Tibial artery (tissue), 4 donors: Measurements from ENCODE around the gene PPIH.
"Not testable (repeated sequence)": the region's sequence is repeated elsewhere in the genome, so short reads cannot be mapped to it uniquely, and the experiment has no call there.

Source experiments
- DNase-seq, 2 donors: peaks; one replicate each; pipeline ENCODE4 v3.0.0-alpha.2; 2019
- H3K27ac ChIP-seq, 2 donors: fragments of 200-600 bp; sonication (generic) in 1 of 2; 1 replicate in 1 of 2; 2 replicates in 1 of 2; pipeline ENCODE4 v1.5.1; 2018 to 2019; ENCODE audit warnings: mild to moderate bottlenecking in 1 of 2
- H3K27me3 ChIP-seq, 2 donors: fragments of 200-600 bp; sonication (generic) in 1 of 2; one replicate each; pipeline versions ENCODE4 v1.5.1 to v1.6.0; 2016 to 2019
- H3K36me3 ChIP-seq, 3 donors: fragments of 200-600 bp; sonication (generic) in 2 of 3; one replicate each; pipeline ENCODE4 v1.5.1; 2016 to 2019; ENCODE audit warnings: mild to moderate bottlenecking in 2 of 3
- H3K4me1 ChIP-seq, 4 donors: fragments of 200-600 bp; sonication (generic) in 2 of 4; 1 replicate in 3 of 4; 2 replicates in 1 of 4; pipeline ENCODE4 v1.5.1; 2016 to 2019
- H3K4me3 ChIP-seq, 2 donors: fragments of 200-600 bp; sonication (generic) in 1 of 2; 1 replicate in 1 of 2; 2 replicates in 1 of 2; pipeline ENCODE4 v1.5.1; 2018 to 2019; ENCODE audit warnings: mild to moderate bottlenecking in 2 of 2
- H3K9me3 ChIP-seq, 3 donors: fragments of 200-600 bp; sonication (generic) in 1 of 3; one replicate each; pipeline ENCODE4 v1.5.1; 2016 to 2019
- CTCF ChIP-seq, 2 experiments: fragments of 200-600 bp in 1 of 2; fragments of 450-650 bp in 1 of 2; IDR thresholded peaks; one replicate each; pipeline ENCODE4 v1.5.1; 2017 to 2019; ENCODE audit warnings: antibody characterized with exemption in 2 of 2, mild to moderate bottlenecking in 1 of 2, moderate library complexity in 1 of 2
- intact Hi-C: fragments of 100-400 bp; cut with DNase I; formaldehyde crosslinking; loops from one replicate; pipeline ENCODE4 v1.15.0; 2023; ENCODE audit warnings: low total_unique reads

PPIH gene

GRCh38 chr1:42657981-42658876, at the start of gene PPIH:
Gene PPIH, plus strand, starts transcription at chr1:42658423. Its CDS starts 24 bp downstream, at chr1:42658447.
- H3K36me3 ChIP-seq: peaks cover 0 to 26% (median 7%) of the 10 kb centered on the region in 3 donors
- intact Hi-C loops: no loop called here
- peak; percentile 38 to 53 for TF ChIP-seq CTCF (IDR thresholded peaks at IDR 0.05)
- no peaks in the 10 kb centered on the region for H3K27me3 ChIP-seq
- peak; percentile 92 to 96 for DNase-seq
- H3K4me3 ChIP-seq: peak within 1 kb of the TSS; percentile 75 to 84
- H3K9me3 ChIP-seq: no peaks in the 10 kb centered on the region
- peaks cover 0 to 21% (median 14%) of the 10 kb centered on the region in 4 donors for H3K4me1 ChIP-seq
- H3K27ac ChIP-seq: peak within 1 kb of the TSS; percentile 85 to 91

GRCh38 chr1:42613803-42614131, 44.5 kb upstream of the PPIH start:
- TF ChIP-seq CTCF (IDR thresholded peaks at IDR 0.05): no peak
- DNase-seq: no peak
- Histone ChIP-seq H3K27me3 (no peaks in the 10 kb centered on the region), H3K4me1 (no peaks in the 10 kb centered on the region), H3K27ac (no peak overlapping the region), H3K9me3 (no peaks in the 10 kb centered on the region), H3K36me3 (peaks cover 0 to 8% (median 0%) of the 10 kb centered on the region in 3 donors), H3K4me3 (no peak overlapping the region)
- intact Hi-C loops: no loop called here

GRCh38 chr1:42618866-42619265, 39.4 kb upstream of the PPIH start:
- no peak overlapping the region for H3K4me3 ChIP-seq
- intact Hi-C loops: no loop called here
- no peak overlapping the region for H3K27ac ChIP-seq
- no peak for DNase-seq
- H3K4me1 ChIP-seq: no peaks in the 10 kb centered on the region
- no peaks in the 10 kb centered on the region for H3K27me3 ChIP-seq
- H3K9me3 ChIP-seq: no peaks in the 10 kb centered on the region
- TF ChIP-seq CTCF (IDR thresholded peaks at IDR 0.05): no peak
- H3K36me3 ChIP-seq: peaks cover 0 to 5% (median 0%) of the 10 kb centered on the region in 3 donors

- intact Hi-C loops: no loop called here
- no peaks in the 10 kb centered on the region for H3K9me3 ChIP-seq
- H3K36me3 ChIP-seq: no peaks in the 10 kb centered on the region
- no peak overlapping the region for H3K27ac ChIP-seq
- DNase-seq: no peak
- no peaks in the 10 kb centered on the region for H3K4me1 ChIP-seq
- H3K27me3 ChIP-seq: no peaks in the 10 kb centered on the region
- no peak for TF ChIP-seq CTCF (IDR thresholded peaks at IDR 0.05)
- no peak overlapping the region for H3K4me3 ChIP-seq
These were observed 37.9 kb upstream of the PPIH start for GRCh38 chr1:42620307-42620706.

- intact Hi-C loops, DNase-seq, H3K27me3 ChIP-seq, H3K4me1 ChIP-seq, H3K27ac ChIP-seq, H3K36me3 ChIP-seq, H3K4me3 ChIP-seq, H3K9me3 ChIP-seq: not testable (repeated sequence)
These were observed 37.0 kb upstream of the PPIH start for GRCh38 chr1:42621180-42621579.

- H3K27ac ChIP-seq, intact Hi-C loops, H3K4me3 ChIP-seq, H3K4me1 ChIP-seq, H3K9me3 ChIP-seq, DNase-seq, H3K27me3 ChIP-seq: not testable (repeated sequence)
- H3K36me3 ChIP-seq: peaks cover 0 to 13% (median 0%) of the 10 kb centered on the region in 3 donors
These were observed 31.0 kb upstream of the PPIH start for GRCh38 chr1:42627205-42627604.
